Frontal cortex (tissue), 4 donors: ENCODE results near the gene KLHL1. TPM values are rescaled to one million over a fixed set of nuclear protein-coding genes. Genes with fewer than 3 reads are reported as not detected.
"Not testable (repeated sequence)": the region's sequence is repeated elsewhere in the genome, so short reads cannot be mapped to it uniquely, and the experiment has no call there.

ENCODE experiments used
- DNase-seq, 2 donors: peaks; one replicate each; pipeline ENCODE4 v3.0.0; 2012; ENCODE audit warnings: low spot score in 2 of 2
- FAIRE-seq: peaks from 2 replicates; lab custom pipeline; 2012; peaks lifted over from hg19 to GRCh38; lab: Jason Lieb, UNC
- total RNA-seq: library from RNA; depleted of rRNA; stranded (reverse); fragments of >200 nt; gene quantifications from one replicate; pipeline ENCODE4 v1.2.3, GENCODE V29; 2014
- donor health status: control.
- donor health status: control.
- donor health status: control.

Gene KLHL1
- 70.9 TPM for total RNA-seq

- DNase-seq (no peak), FAIRE-seq (no peak)
Observed at GRCh38 chr13:70108356-70109105, at the start of gene KLHL1. KLHL1 (minus strand) TSS chr13:70108452; CDS start chr13:70107699, 753 bp downstream.

GRCh38 chr13:70142658-70143057, 34.4 kb upstream of the KLHL1 start:
- FAIRE-seq, result not testable (repeated sequence)

GRCh38 chr13:70128098-70128497, 19.8 kb upstream of the KLHL1 start:
- DNase-seq (no peak), FAIRE-seq (no peak)

More at GRCh38 chr13:70142658-70143057, 34.4 kb upstream of the KLHL1 start:
- not testable (repeated sequence) for DNase-seq

GRCh38 chr13:70125693-70126092, 17.4 kb upstream of the KLHL1 start:
- FAIRE-seq (no peak), DNase-seq (no peak)

- no peak for DNase-seq
- FAIRE-seq, result no peak
Observed at GRCh38 chr13:70117338-70117905, 9.2 kb upstream of the KLHL1 start.

- DNase-seq, result peak in 1 of 2 donors; percentile 2
Observed at GRCh38 chr13:70107498-70108281, 562 bp downstream of the KLHL1 start, which contains the start of gene ATXN8OS. ATXN8OS (plus strand) TSS chr13:70107826.

GRCh38 chr13:70107125-70107497, 1.1 kb downstream of the KLHL1 start:
- DNase-seq (no peak), FAIRE-seq (no peak)

More at GRCh38 chr13:70107498-70108281, 562 bp downstream of the KLHL1 start, which contains the start of gene ATXN8OS:
- FAIRE-seq, result no peak

GRCh38 chr13:70104481-70104880, 3.8 kb downstream of the KLHL1 start:
- no peak for DNase-seq
- no peak for FAIRE-seq

GRCh38 chr13:70098669-70099068, 9.6 kb downstream of the KLHL1 start:
- FAIRE-seq, result peak; percentile 49
- DNase-seq, result no peak

- DNase-seq (no peak), FAIRE-seq (no peak)
Observed at GRCh38 chr13:70090036-70090723, 18.1 kb downstream of the KLHL1 start.

GRCh38 chr13:70088926-70089325, 19.3 kb downstream of the KLHL1 start:
- FAIRE-seq, result no peak
- DNase-seq, result no peak

GRCh38 chr13:70087247-70087646, 21.0 kb downstream of the KLHL1 start:
- DNase-seq, result no peak
- no peak for FAIRE-seq

- DNase-seq (no peak), FAIRE-seq (no peak)
Observed at GRCh38 chr13:70080012-70080411, 28.2 kb downstream of the KLHL1 start.

- FAIRE-seq (no peak), DNase-seq (no peak)
Observed at GRCh38 chr13:70054572-70054971, 53.7 kb downstream of the KLHL1 start.

GRCh38 chr13:70051531-70051930, 56.7 kb downstream of the KLHL1 start:
- no peak for DNase-seq
- no peak for FAIRE-seq

- FAIRE-seq (no peak), DNase-seq (no peak)
Observed at GRCh38 chr13:70043685-70044084, 64.6 kb downstream of the KLHL1 start.

- FAIRE-seq (no peak), DNase-seq (no peak)
Observed at GRCh38 chr13:70042193-70042592, 66.1 kb downstream of the KLHL1 start.

GRCh38 chr13:70034286-70034685, 74.0 kb downstream of the KLHL1 start:
- FAIRE-seq (no peak), DNase-seq (peak in 1 of 2 donors; percentile 2)

- FAIRE-seq, result no peak
Observed at GRCh38 chr13:70027551-70027950, 80.7 kb downstream of the KLHL1 start.

GRCh38 chr13:70023516-70023915, 84.7 kb downstream of the KLHL1 start:
- DNase-seq (no peak), FAIRE-seq (peak; percentile 15)

More at GRCh38 chr13:70027551-70027950, 80.7 kb downstream of the KLHL1 start:
- no peak for DNase-seq
